GM21717 (cell line): ENCODE data around the gene SEMA6D.

Source experiments
- ATAC-seq: cut with Tn5 transposase; IDR thresholded peaks from one replicate; pipeline ENCODE4 v1.9.1; 2021; ENCODE audit warnings: mild to moderate bottlenecking, moderate library complexity; ENCODE audit not compliant: unreplicated experiment

Gene SEMA6D, protein sequence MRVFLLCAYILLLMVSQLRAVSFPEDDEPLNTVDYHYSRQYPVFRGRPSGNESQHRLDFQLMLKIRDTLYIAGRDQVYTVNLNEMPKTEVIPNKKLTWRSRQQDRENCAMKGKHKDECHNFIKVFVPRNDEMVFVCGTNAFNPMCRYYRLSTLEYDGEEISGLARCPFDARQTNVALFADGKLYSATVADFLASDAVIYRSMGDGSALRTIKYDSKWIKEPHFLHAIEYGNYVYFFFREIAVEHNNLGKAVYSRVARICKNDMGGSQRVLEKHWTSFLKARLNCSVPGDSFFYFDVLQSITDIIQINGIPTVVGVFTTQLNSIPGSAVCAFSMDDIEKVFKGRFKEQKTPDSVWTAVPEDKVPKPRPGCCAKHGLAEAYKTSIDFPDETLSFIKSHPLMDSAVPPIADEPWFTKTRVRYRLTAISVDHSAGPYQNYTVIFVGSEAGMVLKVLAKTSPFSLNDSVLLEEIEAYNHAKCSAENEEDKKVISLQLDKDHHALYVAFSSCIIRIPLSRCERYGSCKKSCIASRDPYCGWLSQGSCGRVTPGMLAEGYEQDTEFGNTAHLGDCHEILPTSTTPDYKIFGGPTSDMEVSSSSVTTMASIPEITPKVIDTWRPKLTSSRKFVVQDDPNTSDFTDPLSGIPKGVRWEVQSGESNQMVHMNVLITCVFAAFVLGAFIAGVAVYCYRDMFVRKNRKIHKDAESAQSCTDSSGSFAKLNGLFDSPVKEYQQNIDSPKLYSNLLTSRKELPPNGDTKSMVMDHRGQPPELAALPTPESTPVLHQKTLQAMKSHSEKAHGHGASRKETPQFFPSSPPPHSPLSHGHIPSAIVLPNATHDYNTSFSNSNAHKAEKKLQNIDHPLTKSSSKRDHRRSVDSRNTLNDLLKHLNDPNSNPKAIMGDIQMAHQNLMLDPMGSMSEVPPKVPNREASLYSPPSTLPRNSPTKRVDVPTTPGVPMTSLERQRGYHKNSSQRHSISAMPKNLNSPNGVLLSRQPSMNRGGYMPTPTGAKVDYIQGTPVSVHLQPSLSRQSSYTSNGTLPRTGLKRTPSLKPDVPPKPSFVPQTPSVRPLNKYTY

DNA sequence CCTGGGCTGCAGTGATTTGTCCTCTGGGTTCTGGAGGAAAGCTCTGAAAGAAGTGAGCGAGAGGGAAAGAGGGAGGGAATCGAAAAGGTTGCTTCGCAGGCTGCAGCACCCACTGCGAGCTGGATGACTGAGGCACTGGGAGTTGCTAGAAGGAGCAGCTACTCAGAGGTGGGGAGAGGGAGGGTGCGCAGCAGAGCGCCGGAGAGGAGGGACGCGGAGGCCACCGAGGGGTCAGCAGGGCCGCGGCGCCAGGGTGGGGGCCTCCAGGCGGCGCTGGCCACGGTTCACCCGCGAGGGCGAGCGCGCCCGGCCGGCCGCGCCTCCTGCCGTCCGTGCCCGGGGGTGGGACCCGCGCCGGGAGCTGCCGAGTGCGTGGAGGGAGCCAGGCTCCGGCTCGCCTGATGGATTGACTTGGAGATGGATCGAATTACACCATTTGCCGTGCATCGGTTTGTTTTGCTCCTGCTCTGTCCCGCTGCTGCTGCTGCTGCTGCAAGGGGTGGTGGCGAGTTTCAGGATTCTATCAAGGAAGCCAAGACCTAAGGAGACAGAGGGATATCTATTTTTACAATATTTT is at the start of gene SEMA6D:
Gene SEMA6D, plus strand, starts transcription at position 470 of the 577 bp plus-strand sequence. CDS start 42,294 bp downstream, outside the sequence.
- ATAC-seq: no peak

DNA sequence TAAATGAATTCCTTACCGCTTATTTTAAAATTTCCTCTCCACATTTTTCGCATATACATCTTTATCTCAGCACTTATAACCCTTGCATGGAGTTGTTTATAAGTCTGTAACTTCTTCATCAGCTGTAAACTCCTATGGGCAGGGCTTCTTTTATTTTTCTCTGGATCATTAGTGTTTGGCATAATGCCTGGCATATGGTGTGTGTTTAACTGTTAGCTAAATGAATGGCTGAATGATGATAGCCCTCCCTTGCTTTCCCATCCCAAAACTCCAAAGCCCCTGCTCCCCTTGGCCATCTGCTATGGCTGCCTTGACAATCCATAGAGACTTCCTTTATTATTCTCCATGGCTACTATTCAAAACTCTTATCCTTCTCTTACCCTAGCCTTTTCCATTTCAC is 48.1 kb upstream of the SEMA6D start:
- ATAC-seq: no peak

DNA sequence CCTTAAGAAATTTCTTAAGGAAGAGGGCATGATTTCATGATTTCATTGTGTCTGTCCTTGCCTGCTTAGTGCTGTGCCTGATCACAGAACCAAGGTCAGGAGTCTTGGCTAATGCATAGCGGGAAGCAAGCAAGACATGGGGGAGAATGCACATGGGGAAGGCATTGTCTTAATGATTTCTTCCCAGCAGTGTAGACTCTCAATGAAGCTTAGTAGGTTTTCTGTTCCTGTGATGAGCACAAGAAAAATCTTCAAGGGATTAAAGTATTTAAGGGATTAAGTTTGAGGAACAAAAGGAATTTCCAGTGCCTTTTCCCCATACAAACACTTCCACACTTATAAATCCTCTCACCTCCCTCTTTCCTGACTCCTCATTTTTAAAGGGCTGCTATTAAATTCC is 46.9 kb upstream of the SEMA6D start:
- no peak for ATAC-seq

DNA sequence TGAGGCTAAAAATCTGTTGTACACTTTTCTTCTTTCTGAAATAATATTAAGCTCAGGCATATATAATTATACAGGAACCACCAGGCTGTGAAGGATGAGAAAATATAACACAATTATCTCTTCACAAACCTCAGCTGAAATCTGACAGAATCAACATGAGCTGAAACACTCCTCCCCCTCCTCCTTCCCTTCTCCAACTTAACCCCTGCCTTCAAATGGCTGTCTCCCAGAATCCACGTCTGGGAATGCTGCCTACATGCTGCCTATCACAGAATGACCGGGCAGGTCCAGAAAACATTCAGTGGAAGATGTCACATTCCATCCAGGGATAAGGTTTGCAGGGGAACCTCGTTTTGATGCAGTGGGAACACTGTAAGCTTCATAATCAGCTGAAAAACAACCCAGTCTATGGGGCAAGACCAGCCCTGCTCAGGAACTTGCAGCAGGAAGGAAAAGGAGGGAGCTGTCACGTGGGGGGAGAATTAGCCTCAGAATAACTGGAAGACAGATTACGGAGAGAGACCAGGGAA is 44.0 kb upstream of the SEMA6D start:
- ATAC-seq: no peak

DNA sequence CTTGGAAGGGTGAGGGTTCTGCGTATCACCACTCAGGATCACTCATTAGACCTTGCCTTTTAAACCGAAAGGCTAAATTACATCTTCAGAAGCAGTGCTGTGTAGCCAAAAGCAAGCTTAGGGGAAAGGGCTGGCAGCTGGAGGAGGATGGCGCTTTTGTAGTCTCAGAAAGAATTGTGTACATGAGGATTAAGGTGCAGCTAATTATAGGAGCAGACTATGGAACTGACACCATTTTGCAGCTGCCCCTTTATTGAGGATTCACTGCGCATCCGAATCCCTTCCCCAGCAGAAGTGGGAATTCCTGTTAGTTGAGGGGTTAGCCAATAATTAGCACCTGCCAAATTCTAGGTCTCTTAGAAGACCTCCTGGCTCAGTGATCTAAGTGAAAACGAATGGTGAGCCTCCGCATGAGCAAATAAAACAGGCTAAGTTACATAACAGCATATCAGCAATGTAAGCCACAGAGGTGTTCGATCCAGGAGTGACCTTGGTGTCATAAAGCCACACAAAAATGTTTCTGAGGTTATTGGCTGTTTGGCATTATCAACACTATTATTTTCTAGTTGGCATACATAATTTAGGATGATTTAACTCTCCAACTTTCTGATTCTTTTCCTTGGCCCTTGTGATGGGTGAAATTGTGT is 42.6 kb upstream of the SEMA6D start:
- ATAC-seq: no peak

DNA sequence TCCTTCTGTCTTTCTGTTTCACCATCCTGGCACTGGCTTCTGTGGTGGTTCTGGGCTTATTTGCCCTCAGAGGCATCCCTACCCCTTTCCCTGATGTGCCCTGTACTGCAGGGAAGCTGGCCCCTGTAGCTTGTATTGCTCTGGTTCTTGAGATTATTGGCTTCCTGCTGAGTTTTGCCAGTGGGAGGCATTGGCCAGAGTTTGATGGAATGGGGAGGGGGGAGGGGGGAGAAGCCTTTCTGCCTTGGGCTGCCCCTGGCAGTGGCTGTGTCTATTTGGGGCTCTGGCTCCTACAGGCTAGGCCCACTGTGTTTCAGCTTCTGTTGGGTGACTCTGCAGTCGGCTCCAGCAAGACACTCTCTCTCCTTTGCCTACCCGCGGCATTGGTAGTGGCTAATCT is 41.6 kb upstream of the SEMA6D start:
- no peak for ATAC-seq

DNA sequence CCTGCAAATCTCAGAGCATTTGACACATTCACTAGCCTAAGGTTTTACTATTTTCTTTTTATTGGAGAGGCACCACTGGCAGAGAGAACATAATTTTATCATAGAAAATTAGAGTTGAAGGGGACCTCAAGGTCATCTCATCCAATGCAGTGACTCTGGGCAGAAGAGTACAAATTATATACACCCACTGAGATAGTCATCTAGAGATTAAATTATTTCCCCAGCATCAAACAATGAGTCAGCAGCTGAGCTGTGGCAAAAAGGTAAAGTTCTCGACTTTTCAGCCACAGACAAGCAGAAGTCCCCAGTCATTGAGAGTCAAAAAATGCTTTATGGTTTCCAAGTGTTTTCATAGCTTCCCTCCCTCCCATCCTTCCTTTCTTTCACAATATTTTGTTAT is 39.3 kb upstream of the SEMA6D start:
- no peak for ATAC-seq

DNA sequence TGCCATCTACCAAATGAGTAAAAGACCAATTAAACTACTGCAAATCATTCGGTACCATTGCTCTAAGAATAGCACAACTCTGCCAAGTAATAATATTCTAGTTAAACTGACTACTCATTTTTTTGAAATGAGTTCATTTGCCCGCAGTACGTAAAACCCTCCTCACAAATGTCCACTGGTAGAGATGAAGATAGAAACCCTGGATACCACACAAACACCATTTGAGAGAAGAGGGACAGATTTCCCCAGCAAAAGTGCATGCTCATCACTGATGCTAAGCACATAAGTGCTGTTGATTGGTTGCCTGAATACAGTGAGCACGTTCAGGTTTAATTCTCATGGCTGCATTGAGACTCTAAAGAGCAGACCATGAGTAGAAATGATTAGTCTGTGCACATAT is 34.6 kb upstream of the SEMA6D start:
- ATAC-seq: no peak

DNA sequence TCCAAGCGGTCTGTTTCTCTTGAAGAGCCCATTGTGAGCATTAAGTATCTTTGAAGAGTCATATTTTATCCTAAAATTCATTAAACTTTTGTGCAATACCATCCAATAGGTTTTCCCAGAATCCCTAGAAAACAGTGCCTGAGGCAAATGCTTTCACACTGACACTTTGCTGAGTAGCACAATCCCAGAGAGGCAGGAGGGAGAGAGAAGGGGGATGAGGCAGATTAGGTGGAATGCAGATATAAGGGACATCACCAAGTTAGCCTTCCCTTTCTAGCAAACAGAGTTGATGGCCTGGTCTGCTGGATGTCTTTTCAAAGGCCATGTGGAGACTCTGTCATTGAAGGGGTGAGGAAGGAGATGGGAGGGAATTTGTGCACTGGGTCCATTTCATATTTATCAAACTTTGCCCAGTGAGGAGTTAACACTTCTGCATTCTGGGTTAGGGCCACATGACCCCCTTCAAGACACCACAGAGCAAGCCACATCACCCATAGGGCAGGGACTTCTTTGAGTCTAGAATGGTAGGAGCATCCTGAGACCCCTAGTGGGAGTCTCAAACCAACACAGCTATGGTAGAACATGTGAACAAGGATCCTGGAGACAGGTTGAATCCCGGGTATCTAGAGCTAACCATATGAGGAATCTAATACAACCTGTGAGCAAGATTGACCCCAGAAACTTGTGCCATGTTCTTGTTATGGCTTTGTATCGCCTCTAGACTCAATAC is 32.0 kb upstream of the SEMA6D start:
- ATAC-seq: no peak

DNA sequence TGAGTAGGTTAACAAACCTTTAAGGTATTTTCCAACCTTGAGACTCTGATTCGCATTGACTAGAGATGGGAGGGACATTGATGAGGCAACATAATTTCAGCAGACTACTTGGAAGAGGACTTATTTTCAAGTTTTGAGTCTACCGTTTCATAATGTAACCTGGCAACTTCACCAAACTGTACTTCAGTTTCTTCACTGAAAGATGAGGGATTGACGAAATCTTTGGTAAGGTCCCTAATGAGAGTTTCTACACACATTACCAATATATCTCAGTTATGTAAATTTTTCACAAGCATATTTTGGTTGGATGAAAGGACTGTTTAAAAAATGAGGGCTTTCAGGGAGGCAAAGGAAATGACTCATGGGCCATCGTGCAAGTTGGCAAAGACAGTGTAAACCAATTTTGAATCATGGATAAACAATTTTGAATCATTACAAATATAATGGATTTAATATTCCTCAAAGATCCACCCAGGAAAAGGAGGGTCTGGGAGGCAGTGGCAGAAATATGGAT is 28.7 kb upstream of the SEMA6D start:
- ATAC-seq: no peak

DNA sequence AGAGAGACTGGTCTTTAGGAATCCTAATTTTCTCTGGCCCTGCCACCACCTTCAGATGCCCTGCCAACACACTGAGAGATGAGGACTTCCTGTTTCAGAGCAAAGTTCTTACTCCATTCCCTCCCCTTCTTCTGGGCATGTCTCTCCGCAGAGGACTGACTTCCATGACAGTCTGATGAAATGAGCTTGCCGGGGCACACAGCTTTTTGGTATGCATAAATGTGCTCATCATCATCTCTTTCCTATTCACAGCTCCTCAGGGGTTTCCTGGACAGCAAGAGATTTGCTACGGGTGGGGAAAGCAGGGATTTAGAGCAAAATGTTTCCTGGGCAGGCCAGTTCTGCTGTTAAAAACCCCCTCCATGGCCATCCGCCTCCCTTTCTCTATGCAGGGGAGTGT is 27.6 kb upstream of the SEMA6D start:
- ATAC-seq: no peak

DNA sequence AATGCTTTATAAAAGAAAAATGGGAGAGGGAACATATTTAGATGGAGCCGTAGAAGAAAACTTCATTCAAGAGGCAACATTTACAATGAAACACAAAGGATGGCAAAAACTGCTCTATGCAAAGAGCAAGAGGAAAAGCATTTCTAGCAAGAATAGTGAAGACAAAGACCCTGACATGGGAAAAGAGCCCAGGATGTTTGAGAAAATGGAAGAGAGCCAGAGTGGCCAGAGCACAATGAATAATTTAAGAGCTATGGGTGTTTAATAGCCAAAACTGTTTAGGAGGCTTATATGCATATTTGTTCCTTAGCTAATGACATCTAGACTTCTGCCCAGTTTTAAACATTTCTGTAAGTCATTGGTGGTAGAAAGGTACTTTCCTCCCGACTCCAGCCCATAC is 25.4 kb upstream of the SEMA6D start:
- ATAC-seq: no peak

DNA sequence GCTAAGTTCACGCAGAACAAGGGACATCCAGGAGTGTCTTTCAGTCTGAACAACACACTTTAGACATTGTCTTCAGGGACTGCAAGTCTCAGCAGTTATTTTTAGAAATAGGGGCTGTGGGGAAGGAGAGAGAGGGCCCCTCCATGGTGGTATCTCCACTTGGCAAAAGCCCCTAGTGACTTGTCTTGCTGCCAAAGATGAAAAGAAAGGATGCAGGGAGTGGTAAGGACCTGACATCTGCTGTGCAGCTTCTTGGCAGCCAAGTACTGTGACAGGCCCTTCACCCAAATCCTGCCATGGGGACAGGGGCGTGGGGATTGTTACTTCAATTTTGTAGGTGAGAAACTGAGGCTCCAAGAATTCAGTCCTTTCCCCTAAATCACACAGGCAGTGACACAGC is 21.0 kb upstream of the SEMA6D start:
- no peak for ATAC-seq

DNA sequence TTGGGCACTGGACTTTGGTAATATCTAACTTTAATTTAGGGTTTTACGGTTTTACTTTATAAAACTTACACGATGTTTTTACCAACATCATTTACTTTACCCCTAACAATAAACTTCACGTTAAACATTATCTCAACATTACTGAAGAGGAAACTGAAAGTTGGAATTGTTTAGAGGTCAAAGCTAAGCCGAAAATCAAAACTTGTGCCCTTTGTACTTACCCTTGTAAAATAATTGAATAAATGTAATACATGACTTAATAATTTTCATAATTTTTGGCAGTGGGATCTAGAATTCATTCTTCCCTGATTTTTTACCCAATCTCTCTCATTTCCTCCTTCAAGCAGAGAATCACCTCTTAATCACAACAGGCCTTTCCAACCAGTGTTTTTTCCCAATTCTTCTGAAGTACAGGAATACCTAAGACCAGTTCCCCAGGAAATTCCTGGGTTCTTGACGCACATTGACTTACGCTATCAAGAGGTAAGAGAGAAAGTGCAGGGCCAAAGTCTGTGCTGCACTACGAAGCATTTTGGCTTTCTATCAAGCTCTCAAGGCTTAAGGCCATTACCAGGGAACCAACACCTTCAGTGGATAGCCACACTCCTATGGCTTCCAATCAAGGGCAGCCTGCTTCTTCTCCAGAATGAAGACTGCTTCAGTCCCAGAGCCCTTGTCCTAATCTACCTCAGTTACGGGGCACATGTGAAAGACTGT is 11.9 kb upstream of the SEMA6D start:
- ATAC-seq: no peak

DNA sequence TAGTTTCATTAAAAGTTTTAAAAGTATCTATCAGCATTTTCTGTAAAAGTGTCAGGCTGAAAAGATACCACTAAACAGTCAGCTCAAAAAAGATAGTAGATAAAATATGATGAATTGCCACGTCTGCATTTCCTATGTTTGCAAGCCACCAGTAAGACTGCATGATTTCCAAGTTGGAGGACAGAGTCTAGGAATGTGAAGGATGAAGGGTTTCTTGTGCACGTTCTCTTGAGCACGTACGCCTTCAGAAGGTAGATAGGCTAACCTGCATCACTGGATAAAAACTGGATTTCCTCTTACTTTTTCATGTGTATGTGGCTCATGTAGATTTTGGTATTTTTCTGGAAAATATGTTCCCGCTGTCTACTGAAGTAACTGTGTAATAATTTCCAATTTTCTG is 9.9 kb upstream of the SEMA6D start:
- ATAC-seq: no peak

DNA sequence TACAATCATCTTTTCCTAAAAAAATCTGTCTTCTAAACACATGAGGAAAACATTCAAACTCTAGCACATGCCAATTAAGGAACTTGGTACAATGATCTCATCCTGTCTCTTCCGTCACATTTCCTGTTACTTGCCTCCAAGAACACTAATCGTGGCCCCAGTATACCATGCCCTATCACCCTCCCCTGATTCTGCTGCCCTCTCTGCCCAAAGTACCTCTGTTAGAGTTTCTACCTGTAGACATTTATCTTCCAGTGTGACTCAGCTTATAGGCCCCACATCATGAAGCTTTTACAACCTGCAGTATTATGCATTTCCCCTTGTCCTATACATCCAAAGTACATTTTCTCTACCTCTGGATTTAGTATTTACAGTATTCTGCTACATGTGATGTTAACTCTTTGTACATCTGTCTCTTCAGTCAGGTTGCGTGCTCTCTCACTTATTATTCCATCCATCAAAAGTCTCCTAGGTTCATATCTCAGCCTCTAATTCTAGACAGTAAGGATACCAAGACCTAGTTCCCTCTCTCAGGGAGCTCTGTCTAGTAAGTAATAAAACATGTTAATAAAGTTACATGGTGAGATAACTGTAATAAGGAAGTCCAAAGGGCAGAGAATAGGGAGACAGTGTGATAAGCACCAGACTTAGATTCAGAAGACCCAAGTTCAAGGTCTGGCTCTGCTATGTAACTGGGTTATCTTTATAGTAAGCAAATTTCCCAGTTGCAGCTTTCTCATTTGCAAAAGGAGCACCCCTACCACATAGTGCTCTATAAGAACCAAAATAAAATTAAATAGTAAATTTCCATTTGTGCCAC is 8.9 kb upstream of the SEMA6D start:
- ATAC-seq: no peak

DNA sequence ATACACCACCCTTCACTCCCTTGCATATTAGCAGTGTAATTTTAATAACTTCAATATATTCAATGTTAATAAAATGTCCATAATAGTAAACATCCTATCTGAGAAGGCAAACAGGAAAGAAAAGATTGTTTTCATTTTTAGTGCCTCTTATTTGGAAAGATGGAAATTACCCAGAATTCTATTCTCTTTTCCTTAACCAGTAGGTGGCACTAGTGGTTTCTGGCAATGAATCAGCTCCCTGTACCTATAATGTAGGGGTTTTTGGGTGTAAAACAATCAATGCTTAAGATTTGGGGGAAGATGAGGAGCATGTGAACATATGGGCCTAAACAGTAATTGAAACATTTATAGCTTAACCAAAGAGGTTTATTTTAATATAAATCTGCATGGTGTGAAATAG is 5.7 kb upstream of the SEMA6D start:
- ATAC-seq: no peak

DNA sequence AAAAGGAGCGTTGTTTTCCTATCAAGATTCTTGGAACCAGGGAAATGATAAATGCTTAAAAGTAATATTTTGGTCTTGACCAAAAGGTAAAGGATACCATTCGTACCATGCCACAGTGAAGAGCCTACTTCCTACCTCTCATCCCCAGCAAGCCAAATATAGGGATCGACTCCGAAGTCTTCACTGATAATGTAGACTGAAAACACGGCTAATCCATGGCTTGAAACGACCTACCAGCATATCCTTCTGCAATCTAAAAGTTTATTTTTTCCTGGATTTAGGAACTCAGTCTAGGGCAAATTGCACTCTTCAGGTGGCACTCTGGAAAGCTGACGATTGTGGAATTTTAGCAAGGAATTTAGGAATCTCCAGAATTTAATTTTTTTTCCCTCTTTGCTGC is 1.9 kb upstream of the SEMA6D start:
- ATAC-seq: no peak
